Stimulated activated CD4-positive, alpha-beta T cell treated with anti-CD3 and anti-CD28 coated beads, Interleukin-1b, Interleukin-23, amount 100 ng/mL, for 24 hours (primary cell): ENCODE data around the gene TNNT1.

Source experiments
- DNase-seq, 4 experiments: peaks; one replicate each; pipeline ENCODE4 v3.0.0-alpha.2; 2020; ENCODE audit warnings: low read depth in 4 of 4, low spot score in 1 of 4

Gene TNNT1

DNA sequence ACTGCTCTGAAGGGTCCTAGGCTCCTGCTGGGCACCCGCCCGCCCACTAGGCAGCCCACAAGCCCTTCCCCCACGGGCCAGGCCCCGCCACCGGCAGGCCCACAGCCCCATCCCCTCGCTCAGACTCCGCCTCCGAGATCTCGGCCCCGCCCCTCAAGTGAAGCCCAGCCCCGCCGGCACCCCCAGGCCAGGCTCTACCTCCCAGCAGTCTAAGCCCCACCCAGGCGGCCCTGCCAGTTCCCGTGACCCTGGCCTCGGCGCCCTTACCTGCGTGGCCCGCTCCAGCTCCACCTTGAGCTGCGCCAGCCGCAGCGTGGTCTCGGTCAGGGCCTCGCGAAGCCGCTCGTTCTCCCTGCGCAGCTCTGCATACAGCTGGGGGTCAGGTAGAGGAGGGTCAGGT lies 57.1 kb downstream of the TNNT1 start:
- no peak for DNase-seq

DNA sequence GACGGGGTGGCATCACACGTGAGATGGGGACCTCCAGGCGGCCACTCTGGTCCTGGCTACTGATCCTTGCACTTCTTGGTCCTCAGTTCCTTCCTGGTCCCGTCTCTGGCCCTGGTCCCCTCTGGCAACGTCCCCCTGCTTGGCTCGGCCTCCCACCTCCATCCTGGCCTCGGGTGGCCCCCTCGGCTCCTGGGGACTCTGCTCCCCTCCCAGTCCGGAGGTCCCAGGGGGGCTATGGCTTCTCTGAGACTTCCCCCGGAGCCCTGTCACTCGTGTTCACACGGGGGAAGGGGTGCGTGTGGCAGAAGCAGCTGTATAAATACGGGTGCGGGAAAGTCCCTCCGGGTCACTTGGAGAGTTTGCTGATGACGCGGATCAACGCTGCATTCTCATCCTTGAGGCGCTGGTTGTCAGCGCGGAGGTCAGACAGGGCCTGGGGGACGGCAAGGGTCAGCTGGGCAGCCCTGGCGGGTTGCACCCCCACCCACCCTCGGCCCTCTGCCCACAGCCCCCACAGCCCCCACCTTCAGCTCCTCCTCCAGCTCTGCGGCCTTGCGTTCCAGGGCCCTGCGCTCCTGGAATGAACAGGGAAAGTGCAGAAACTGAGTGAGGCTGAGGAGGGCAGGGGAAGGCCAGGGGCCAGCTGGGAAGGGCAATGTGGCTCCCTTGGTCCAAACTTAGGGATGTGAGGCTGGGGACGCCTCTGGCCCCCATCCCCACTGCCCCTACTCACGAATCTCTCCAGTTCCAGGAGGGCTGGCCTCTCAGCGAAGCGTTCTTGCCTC lies 57.7 kb downstream of the TNNT1 start:
- DNase-seq = no peak

DNA sequence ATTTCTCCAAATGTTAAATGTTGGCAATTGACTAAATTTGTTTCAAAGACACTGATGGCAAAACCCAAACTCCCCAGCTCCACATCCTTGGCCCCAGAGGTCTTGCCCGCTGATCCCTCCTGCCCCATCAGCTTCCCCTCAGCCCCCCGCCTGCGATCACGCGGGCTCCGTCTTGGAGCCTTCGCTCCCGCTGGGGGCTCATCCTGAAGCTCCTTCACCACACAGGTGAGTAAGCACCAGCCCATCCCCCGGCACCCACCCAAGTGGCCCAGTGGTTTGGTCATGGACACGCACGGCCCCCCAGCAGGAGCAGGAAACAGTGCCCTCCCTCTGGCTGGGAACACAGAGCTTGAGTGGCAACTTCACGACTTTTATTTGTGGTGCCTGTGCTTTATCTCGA lies 58.4 kb downstream of the TNNT1 start:
- no peak for DNase-seq

DNA sequence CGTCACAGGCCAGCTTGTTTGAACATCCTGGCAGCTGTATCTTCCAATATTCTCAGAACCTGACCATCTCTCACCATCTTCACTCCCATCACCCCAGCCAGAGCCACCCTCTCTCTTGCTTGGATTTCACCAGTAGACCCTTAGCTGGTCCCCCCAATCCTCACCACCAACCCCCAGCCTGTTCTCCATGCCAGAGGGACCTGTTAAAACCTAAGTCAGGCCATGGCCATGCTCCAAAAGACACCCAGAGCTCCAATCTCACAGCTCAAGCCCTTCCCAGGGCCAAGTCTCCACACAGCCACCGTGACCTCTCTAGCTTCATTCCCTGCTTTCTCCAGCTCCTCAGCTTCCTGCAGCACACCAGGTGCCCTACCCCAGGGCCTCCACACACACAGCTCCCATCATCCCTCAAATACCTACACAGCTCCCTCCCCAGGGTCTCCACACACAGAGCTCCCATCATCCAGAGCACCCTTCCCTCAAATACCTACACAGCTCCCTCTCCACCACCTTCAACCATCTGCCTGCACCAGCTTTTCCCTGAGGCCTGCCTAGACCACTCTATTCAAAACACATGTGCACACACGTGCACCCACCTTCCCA lies 59.6 kb downstream of the TNNT1 start:
- DNase-seq = no peak

DNA sequence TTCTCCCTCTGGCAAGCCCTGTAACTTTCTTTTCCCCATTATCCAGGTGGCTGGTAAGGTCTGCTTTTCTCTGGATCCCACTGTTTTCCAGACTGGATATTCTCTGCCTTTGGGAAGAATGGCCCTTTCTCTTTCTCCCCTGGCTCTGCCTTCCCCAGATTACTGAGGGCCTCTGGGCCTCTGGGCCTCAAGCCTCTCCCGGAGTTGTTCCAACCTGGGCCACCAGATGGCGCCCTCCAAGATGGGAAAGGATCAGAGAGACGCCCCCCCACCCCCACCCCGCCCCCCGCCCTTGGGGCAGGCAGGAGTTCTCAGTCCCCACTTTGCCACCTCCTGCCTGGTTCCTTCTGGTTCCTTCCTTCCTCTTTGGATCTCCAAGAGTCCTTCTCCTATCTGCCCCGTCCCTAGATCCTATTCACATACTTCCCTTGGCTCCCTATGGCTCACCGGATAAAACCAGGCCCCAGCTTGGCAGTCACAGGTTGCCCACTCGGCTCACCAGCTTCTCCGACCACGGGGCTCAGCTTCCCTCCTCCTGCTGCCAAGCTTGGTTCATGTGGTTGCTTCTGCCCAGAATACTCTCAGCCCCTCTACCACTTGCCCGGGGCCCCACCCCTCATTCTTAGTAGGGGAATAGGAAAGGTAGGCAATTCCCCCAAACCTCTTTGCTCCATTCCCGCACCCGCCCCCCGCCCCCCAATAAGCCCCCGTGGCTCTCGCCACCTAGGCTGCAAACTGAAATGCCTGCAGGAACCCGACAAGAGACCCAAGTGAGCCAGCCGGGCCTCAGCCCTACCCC lies 60.3 kb downstream of the TNNT1 start:
- DNase-seq = peak; percentile 62 to 76 (median 71)

DNA sequence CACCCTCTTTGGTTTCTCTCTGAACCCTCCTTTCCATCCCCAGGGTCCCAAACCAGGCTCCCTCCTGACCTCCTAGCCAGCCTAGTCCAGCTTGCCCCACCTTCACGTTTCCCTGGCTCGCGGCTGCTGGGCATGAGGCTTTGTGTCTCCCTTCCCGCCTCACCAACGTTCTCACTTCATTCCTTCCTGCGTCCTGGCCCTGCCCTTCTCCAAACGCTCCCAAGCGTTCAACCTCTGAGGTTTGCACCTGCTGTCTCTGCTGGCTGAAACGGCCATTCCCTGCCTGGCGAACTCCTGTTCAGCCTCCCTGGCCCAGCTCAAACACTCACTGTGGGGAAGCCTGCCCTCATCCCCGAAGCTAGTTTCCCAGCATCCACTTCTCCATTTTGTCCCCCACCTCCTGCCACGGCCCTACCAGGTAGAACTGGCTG lies 61.0 kb downstream of the TNNT1 start:
- DNase-seq = no peak

DNA sequence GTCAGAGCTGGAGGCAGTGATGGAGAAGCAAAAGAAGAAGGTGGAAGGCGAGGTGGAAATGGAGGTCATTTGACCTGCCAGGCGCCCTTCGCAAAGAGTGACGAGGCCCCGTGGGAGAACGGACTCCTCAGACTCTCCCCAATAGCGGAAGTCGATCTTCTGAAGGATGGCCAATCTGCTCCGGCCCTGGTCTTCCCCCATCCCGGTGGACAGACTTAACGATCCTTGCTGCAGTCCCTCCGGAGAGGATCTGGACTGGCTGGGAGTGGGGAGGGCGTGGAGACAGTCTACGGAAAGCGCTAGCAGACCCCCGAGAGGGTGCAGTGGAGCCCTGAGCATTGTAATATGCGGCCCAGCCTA lies 61.5 kb downstream of the TNNT1 start:
- DNase-seq = no peak

DNA sequence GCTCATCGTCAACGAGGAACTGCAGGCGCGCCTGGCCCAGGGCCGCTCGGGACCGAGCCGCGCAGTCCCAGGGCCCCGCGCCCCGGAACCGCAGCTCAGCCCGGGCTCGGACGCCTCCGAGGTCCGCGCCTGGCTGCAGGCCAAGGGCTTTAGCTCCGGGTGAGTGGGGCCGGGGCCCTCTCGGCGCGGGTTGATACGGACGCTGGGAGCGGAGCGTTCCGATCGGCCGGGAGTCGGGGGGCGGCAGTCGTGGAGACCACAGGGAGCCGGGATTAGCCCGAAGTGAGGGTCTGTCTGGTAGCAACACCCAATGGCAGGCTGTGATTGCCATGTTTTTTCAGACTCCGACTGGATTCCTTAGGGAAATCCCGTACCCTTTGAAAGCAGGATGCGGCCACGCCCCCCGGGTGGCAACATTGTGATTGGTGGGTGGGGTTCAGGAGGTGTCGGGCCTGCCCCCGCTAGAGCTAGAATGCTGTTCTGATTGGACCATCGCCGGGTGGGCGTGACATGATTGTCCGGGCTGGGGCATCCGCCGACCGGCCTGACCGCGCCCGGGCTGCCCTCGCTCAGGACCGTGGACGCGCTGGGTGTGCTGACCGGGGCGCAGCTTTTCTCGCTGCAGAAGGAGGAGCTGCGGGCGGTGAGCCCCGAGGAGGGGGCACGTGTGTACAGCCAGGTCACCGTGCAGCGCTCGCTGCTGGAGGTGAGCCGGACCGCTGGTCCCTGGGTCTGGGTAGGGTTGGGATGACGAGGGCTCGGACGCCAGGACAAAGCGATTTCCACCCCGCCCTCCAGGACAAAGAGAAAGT lies 62.1 kb downstream of the TNNT1 start:
- peak in 2 of 4 experiments; percentile 41 to 51 for DNase-seq

DNA sequence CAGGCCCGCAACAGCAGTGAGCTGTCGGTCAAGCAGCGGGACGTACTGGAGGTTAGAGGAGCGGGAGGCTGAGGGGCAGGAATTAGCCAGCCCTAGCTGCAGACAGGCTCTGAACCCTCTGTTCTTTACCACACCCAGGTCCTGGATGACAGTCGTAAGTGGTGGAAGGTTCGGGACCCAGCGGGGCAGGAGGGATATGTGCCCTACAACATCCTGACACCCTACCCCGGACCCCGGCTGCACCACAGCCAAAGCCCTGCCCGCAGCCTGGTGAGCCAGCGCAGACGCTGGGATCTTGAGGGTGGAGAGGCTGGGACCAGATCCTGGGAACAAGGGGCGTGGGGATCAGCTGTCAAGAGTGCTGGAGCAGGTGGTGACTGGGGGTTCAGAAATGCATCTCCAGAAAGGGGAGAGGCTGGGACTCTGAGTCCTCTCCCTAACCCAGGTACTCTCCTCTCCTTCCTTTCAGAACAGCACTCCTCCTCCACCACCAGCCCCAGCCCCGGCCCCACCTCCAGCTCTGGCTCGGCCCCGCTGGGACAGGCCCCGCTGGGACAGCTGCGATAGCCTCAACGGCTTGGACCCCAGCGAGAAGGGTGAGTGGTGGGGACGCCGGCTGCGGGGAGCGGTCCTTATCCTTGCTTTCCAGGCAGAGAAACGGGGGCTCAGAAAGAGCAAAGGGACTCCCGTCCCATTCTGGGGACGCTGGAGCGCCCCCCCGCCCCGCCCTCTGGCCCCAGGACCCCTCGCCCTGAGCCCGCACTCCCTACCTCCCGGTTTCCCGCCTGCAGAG lies 62.9 kb downstream of the TNNT1 start:
- no peak for DNase-seq

DNA sequence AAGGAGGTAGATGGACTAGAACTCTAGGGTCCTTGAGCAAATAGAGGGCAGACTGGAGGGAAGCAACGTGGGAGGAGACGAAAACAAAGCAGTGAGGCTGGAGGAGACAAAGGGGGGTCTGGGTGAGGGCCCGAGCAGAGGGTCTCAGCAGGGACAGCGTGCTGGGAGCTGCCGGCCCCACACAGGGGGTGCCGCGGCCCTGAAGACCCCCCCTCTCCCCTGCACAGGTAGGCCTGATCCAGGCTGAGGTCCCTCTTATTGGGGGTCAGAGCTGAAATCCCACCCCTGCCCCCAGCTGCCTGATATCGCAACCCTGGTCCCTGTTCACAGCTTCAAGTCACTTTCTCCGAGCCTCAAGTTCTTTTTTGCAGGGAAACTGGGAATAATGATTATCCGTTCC lies 64.6 kb downstream of the TNNT1 start:
- no peak for DNase-seq

DNA sequence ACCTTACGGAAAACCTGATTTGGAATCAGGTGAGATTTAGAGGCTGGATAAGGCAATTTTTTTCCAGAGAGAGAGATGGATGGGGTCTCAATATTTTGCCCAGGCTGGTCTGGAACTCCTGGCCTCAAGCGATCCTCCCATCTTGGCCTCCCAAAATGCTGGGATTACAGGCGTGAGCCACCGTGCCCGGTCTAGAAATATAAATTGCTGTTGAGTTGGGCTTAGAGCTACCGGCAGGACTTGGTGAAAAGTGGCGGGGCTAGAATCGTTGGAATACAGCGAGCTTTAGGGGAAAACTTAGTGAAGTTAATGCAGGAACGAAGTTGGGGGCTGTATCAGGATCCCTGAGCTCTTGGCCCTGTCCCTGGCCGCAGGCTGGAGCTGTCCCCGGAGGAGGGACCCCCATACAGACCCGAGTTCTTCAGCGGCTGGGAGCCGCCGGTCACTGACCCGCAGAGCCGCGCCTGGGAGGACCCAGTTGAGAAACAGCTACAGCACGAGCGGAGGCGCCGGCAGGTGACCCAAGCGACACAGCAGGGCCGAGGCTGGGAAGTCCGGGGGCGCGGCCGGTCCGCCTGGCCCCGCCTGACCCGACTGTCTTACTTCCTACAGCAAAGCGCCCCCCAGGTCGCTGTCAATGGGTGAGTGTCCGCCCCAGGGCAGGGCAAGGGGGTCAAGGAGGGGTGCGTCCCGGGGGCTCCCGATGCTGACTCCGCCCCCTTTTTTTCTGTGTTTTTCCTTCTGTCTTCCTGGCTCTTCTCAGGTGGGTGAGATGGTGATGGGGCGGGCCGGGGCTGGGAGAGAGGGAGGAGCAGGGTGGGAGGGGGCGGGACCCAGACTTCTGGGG lies 65.8 kb downstream of the TNNT1 start:
- DNase-seq = no peak
